Kidney glomerular epithelial cell (primary cell): ENCODE results near the gene WFDC12.
"Not testable (repeated sequence)": the region's sequence is repeated elsewhere in the genome, so short reads cannot be mapped to it uniquely, and the experiment has no call there.

Experiments
- DNase-seq: peaks from one replicate; lab custom pipeline; 2025; lab: John Stamatoyannopoulos, UW

Gene WFDC12, protein sequence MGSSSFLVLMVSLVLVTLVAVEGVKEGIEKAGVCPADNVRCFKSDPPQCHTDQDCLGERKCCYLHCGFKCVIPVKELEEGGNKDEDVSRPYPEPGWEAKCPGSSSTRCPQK

DNA sequence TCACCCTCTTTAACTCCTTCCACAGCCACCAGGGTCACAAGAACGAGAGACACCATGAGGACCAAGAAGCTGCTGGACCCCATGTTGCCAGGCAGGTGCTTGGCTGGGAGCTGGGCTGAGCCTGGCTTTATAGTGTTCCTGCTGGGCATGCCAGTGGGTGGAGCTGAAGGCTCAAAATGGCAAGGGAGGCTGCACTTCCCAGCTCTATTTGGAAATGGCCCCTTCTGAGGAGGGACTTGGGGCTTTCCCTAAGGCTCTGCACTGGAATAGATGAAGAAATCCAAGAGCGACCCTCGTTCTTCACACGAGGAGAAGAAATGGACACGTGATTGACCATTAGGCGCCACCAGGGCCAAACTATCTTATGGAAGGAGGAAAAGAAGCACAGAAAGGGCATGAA lies at the start of gene WFDC12:
Gene WFDC12 (minus strand): TSS at position 101 of the 400 bp plus-strand sequence. CDS start 18 bp downstream, at position 83.
- no peak for DNase-seq

DNA sequence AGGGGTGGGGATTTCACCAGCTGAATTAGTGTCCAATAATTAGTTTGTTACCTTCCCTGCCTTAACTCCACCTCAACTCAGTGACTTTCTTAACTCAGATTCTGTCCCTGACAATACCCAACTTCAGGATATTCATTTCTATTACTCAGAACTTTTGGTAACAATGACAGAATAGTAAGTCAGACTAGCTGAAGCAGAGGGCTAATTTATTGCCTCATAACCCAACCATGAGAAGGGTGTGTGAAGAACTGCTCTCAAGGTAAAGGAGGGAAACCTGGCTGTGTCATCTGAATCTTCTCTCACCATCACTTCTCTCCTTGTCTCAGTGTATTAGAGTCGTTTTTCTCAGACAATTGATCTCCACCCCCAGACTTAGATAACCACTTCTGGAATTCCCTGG lies 49.3 kb upstream of the WFDC12 start:
- DNase-seq: no peak

DNA sequence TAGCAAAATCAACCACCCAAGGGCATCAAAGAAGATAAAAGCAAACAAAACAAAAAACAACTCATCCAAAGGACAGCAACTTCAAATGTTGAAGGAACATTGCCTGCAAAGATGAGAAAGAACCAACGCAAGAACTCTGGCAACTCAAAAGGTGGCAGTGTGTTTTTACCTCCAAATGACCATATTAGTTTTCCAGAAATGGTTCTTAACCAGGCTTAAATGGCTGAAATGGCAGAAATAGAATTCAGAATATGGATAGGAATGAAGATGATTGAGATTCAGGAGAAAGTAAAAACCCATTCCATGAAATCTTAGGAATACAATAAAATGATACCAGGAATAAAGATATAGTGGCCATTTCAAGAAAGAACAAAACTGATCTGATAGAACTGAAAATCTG lies 40.6 kb upstream of the WFDC12 start:
- no peak for DNase-seq

DNA sequence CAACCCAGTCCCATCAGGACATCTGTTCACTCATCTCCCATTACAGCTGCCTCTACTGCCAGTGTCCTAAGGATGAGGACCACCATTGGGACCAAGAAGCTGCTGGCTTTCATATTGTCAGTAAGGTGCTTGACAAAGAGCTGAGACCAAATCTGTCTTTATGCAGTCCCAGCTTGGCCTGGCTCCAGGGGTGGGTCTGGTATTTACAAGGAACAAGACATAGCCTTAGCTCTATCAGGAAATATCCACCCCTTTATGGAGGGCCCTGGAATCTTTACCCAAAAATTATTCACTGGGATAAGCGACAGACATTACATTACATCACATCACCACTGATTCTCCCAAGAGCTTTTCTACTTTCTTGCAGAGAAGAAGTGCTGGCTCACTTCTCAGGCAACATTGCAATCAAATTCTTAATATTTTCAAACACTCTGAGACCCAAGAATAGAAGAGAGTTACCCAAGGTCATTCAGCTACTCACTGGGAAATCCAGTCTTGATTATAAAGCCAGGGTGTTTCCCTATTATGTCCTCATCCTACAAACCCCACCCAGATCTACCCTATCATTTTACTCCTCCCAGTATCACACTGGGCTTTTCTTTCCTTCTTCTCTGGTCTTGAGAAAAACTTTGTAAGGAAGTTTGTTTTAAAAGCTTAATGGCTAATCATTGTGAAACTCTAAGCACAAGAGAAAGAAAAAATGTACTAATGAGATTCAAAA lies 39.0 kb upstream of the WFDC12 start:
- no peak for DNase-seq

DNA sequence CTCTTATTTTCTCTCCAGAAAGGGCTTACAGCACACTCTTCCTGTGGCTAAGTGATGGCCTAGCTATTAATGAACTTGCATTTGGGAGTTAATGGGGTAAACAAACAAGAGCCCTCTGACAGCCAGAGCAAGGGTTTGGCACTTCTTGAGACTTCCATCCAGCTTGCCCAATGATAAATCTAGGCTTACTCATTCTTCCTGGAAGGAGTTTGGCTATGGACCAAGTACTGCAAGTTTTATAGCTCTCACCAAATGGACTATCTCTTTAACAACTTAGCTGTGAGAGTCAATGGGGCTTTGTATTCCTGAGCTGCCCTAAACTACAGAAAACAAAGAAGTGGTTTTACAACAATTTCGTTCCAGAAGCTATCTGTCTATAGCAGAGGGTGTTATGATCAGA lies 33.7 kb upstream of the WFDC12 start:
- DNase-seq: peak; percentile 58

DNA sequence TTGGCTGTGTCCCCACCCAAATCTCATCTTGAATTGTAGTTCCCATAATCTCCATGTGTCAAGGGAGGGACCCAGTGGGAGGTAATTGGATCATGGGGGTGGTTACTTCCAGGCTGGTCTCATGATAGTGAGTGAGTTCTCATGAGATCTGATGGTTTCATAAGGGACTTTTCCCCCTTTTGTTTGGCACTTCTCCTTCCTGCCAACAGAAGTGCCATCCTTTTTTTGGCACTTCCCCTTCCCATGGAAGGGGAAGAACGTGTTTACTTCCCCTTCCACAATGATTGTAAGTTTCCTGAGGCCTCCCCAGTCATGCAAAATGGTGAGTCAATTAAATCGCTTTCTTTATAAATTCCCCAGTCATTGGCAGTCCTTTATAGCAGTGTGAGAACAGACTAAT lies 32.4 kb upstream of the WFDC12 start:
- DNase-seq: no peak

DNA sequence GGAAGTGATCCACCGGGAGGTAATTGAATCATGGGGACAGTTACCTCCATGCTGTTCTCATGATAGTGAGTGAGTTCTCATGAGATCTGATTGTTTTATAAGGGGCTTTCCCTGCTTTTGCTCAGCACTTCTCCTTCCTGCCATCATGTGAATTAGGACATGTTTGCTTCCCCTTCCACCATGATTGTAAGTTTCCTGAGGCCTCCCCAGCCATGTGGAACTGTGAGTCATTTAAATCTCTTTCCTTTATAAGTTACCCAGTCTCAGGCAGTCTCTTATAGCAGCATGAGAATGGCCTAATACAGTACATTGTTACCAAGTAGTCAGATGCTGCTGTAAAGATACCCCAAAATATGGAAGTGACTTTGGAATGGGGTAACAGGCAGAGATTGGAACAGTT lies 30.5 kb upstream of the WFDC12 start:
- DNase-seq: not testable (repeated sequence)

DNA sequence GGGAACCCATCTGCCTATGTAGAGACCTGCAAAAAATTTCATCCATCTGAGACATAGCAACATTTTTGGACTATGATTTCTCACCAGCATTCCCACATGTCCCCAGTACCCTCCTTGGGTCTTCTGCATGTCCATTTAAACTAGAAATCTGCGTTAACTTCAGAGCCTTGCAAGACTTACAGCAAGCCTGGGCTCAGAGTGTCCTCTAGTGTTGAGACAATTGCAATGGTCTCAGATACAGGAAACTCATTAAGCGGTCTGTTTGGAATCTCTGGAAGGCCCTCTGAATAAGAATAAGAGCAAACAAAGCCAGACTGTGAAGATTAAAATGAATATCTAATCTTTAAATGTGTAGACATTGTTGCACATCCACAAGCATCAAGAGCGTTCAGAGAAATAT lies 29.9 kb upstream of the WFDC12 start:
- DNase-seq: no peak

DNA sequence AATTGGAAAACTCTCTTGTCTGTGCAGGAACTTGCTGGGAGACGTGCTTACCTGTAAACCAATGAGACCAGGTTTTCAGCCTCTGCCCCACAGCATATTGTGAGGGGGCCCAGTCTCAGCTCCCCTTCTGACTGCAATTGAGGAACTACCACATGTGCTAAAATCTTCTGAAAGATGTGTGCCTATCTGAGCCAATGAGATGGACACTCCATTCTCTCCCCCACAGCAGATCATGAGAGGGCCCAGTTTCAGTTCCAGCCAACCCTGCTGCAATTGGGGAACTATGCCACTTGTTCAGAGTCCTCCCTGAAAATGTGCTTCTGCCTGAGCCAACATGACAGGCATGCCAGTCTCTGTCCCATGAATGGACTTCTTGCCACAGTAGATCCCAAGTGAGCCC lies 29.5 kb upstream of the WFDC12 start:
- no peak for DNase-seq

DNA sequence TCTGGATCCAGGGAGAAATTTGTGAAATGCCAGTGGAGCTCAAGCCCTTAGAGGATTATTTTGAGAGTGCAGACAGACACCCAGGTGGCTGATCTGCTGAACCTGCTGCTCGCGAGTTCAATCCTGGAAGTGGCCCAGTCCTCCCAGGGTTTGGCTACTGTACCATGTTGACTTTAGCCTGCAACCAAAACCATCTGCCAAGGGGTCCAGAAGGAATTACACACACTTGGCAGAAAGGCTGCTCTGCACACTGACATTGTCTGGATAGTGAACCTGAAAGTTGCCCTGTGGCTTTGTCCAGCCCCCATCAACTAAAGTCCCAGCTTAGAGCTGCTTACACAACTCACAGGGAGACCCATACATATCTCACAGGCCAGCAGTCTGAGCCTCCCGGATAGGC lies 28.9 kb upstream of the WFDC12 start:
- DNase-seq: no peak

DNA sequence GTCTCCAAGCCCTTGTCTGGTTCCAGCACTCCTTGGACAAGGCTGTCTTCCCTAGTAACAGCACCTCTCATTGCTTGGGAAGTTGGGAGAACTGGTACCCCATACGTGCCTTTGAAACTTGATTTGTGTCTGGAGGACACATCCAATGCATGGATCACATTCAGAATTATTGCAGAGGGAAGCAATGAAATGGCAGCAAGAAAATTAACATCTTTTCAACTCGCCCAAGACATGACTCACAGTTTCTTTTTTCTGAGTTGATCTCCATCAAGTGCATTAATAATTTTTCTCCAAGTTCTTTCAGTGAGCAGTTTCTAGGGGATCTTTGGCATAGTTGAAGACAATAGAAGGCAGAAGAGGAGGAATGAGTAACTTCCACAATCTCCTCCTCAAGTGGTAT lies 28.1 kb upstream of the WFDC12 start:
- DNase-seq: no peak

DNA sequence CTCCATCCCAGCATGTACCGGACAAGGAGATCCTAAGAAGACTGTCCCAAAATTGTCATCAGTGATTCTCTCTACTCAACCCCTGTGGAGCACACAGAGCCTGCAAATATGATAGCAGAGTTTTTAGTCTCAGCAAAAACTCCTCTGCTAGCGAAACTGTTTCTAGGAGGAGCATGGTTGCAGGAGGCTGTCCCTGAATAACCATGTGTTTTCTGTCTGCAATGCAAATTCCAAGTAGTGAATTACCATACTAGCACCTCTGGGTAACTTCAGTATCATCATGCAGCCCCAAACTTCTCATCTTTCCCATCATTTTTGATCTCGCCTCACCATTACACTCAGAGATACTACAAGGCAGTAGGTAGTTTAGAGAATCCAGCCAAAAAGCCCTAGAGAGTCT lies 24.8 kb upstream of the WFDC12 start:
- DNase-seq: no peak

DNA sequence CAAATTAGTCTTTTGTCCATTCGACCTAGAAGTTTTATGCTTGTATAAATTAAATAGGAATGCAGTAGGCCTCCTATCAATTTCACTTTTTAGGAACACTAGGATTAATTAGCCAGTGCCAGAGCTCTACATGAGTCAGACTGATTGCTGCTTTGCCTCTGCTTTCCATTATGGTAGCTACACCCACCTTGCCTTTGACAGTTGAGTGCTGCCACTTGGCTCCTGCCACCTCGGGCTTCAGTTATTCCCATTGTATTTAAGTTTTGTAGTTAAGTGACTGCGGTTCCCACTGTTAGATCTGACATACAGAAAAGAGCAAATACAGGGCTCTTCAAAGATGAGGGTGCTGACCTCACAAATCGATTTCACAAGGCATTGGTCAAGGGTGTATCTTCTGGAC lies 16.6 kb upstream of the WFDC12 start:
- no peak for DNase-seq

DNA sequence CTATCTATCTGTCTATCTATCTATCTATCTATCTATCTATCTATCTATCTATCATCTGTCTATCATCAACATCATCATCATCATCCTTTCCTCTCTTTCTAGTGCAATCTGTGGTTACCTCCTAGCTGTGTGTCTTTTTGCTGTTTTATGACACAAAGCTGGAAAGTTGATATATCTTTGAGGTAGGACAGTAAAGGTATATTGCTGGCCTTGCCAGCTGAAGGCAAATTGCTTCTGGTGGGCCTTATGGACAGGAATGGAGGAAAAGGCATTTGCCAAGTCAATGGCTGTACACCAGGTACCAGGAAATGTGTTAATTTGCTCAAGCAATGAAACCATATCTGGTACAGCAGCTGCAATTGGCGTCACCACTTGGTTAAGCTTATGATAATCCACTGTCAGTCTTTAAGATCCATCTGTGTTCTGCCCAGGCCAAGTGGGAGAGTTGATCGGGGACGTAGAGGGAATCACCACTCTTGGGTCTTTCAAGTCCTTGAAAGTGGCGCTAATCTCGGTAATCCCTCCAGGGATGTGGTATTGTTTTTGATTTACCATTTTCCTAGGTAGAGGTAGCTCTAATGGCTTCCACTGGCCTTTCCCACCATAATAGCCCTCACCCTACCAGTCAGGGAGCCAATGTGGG lies 15.6 kb upstream of the WFDC12 start:
- not testable (repeated sequence) for DNase-seq

DNA sequence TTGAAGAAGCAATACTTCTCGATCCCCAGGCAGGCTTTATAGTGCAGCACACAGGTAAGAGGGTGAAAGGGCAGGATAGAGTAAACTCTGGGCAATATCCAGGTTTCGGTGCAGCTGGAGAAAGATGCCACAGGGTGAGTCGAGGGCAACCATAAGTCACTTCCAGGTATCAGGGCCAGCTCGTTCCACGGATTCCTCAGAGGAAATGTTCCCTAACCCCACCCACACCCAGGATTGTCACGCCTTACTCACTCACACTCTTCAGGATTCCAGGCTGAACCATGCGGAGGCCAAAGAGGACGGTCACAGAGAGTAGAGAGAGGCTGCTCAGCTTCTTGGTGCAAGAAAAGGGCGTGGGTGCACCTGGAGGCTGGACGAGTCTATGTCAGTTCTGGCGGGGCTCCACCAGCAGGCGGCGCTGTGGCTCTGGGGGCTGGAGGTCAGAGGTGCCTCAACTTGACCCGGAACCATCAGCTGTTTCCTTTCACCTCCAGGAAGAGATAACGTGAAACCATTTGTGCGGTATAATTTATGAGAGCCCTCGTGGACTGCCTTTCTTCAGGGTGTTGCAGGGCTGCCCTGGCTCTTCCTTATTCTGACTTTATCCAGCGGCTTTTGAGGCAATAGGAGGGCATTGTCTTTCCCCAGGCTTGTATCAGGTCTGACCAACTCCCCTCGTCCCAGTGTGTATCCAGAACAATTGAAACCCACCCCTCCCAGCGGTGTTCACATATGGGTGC lies 14.5 kb upstream of the WFDC12 start:
- DNase-seq: peak; percentile 16

DNA sequence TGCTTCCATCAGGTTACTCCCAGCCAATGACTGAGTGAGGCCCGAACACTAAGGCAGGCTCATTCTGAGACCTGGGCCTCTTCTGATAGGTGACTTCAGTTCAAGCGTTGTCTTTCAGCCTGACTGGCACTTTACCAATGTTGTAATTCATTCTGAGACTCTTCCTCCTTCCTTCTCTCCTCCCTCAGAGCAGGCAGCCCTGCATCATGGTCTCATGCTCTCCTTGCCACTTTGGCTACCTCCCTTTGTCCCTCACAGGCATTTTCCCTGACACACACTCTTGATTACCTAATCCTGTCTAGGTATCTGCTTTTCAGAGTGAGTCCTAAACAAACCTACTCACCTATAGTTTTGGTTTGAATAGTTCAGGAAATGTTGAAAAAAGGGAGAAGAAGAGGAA lies 12.6 kb upstream of the WFDC12 start:
- no peak for DNase-seq

DNA sequence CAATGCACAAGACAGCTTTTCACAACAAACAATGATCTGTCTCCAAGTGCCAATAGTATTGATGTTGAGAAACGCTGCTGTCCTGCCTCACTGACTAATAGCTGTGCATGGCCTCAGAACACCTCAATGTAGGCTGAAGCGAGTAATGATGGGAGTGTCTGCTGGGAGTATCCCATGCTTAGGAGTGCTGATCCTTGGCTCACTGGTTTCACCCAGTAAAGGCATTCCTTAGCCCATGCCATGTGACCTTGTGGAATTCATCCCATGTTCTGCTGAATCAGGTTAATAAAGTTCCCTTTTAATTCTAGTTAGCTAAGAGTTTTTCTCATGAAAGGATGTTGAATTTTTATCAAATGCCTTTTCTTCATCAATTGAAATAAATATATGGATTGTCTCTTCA lies 3.8 kb upstream of the WFDC12 start:
- peak; percentile 81 for DNase-seq

DNA sequence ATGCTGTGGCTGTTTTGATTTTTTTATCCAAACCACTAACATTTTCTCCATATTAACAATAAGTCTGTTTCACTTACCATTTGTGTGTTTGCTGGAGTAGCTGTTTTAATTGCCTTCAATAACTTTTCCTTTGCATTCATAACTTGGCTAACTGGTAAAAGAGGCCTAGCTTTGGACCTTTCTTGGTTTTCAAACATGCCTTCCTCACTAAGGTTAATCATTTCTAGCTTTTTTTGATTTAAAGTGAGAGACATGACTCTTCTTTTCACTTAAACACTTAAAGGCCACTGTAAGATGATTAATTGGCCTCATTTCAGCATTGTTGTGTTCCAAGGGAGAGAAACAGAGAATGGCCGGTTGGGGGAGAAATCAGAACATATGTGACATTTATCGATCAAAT lies 2.9 kb downstream of the WFDC12 start:
- no peak for DNase-seq

DNA sequence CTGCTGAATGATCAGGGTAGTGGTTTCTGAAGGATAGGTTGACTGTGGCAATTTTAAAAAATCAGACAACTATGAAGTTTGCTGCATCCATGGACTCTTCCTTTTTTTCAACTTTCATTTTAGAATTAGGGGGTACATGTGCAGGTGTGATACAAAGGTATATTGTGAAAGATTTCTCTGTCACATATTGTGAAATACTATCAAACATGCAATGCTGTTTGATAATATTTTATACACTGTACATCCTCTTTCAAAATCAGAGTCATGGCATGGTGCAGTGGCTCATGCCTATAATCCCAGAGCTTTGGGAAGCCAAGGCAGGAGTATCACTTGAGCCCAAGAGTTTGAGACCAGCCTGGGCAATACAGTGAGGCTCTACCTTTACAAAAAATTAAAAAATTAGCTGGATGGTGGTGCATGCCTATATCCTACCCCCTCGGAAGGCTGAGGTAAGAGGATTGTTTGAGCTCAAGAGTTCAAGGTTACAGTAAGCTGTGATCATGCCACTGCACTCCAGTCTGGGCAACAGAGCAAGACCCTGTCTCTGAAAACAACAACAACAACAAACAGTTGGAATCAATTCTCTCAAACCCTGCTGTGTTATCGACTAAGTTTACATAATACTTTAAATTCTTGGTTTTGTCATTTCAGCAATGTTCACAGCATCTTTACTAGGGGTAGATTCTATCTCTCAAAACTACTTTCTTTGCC lies 4.6 kb downstream of the WFDC12 start:
- no peak for DNase-seq

DNA sequence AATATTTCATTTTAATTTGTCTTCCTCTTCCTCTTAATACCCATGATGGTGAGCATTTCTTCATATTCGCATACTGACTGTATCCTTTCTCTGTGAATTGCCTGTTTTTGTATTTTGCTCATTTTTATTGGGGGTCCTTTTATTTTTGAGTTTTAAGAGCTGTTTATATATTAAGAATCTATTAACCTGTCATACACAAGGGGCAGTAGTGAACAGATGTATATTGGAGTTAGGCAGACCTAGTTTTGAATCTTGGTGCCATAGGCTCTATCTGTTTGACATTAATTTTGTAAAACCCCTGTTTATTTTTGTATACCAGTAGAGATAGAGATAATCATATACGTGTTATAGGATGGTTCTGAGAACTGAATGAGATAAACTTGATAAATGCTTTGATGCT lies 6.2 kb downstream of the WFDC12 start:
- no peak for DNase-seq

DNA sequence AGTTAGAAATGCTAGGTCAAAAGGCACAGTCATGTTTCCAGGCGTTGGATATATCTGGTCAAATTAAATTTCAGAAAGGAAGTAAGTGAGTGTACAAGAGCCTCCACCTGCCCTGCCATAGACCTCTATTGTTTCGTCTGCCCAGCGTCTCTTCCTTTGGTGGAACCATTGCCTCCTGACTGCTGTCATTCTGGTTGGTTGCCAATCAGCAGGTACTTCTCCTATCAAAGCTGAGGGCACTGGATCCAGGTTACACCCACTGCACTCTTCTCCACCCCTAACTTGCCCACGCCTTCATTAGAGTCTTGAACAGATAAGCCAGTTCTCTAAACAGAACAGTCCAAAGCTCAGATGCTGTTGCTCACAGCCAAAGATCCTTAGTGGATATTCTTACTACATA lies 6.7 kb downstream of the WFDC12 start:
- no peak for DNase-seq

DNA sequence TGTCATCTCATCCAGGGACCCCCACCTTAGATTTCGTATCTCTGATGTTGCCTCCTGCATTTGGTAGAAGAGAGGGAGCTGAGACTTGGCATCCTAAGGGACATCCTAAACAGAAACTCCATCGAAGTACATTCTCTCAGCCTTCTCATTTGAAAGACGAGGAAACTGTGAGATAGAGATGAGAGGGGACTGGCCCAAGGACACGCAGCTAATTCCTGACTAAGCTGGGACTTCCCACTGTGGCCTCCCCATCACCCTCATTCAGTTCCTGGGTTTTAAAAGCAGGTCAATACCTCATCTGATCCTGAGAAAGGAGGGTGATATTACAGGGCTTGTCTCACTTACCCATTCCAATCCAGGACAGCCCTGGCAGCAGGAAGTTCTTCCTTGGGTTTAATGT lies 8.4 kb downstream of the WFDC12 start:
- no peak for DNase-seq
